ENCODE data around the gene CTXN1.

DNA sequence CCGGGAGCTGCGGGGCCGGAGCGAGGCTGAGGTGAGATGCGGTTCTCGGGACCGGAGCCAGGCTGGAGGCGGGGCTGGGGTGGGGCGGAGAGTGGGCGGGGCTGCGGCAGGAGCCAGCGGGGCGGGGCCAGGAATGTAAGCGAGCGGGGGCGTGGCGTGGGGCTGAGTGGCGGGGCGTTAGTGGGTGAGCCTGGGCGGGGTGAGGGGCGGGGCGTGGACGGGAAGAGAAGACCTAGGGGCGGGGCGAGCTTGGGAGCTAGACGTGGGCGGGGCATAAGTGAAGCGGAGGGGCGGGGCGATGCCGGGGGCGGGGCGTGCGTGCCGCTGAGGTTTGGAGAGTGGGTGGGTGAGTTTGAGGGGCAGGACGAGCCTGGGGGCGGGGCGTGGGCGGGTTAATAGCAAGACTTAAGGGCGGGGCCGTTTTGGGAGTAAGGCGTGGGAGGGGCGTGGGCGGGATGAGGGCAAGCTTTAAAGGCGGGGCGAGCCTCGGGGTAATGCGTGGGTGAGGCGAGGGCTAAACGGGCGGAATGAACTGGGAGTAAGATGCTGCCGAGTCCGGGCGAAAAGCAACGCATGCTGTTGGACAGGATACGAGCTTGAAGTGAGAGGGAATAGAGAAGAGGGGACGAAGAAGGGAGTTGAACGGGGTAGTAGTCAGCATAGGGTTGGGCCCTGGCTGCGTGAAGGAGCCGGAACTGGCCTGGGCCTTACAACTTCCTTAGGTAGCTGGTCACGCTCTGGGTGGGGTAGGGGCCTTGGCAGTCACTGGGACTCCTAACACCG is 5.2 kb downstream of the CTXN1 start:
- TF ChIP-seq, protein P1, sequence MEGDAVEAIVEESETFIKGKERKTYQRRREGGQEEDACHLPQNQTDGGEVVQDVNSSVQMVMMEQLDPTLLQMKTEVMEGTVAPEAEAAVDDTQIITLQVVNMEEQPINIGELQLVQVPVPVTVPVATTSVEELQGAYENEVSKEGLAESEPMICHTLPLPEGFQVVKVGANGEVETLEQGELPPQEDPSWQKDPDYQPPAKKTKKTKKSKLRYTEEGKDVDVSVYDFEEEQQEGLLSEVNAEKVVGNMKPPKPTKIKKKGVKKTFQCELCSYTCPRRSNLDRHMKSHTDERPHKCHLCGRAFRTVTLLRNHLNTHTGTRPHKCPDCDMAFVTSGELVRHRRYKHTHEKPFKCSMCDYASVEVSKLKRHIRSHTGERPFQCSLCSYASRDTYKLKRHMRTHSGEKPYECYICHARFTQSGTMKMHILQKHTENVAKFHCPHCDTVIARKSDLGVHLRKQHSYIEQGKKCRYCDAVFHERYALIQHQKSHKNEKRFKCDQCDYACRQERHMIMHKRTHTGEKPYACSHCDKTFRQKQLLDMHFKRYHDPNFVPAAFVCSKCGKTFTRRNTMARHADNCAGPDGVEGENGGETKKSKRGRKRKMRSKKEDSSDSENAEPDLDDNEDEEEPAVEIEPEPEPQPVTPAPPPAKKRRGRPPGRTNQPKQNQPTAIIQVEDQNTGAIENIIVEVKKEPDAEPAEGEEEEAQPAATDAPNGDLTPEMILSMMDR (IDR thresholded peaks at IDR 0.05; ENCODE audit: low read depth, low read length, poor library complexity, severe bottlenecking) = no peak
- no peak for TF ChIP-seq EZH2phosphoT487 (IDR thresholded peaks at IDR 0.05; ENCODE audit: borderline replicate concordance, low read length)
